ENCODE measurements around the gene TMEM87B.

- no peak for TF ChIP-seq SMAD4 (CRISPR knock-in tag; IDR thresholded peaks at IDR 0.05)
- no peak for TF ChIP-seq FOXK1 (CRISPR knock-in tag; IDR thresholded peaks at IDR 0.05)
- TF ChIP-seq, protein P1, sequence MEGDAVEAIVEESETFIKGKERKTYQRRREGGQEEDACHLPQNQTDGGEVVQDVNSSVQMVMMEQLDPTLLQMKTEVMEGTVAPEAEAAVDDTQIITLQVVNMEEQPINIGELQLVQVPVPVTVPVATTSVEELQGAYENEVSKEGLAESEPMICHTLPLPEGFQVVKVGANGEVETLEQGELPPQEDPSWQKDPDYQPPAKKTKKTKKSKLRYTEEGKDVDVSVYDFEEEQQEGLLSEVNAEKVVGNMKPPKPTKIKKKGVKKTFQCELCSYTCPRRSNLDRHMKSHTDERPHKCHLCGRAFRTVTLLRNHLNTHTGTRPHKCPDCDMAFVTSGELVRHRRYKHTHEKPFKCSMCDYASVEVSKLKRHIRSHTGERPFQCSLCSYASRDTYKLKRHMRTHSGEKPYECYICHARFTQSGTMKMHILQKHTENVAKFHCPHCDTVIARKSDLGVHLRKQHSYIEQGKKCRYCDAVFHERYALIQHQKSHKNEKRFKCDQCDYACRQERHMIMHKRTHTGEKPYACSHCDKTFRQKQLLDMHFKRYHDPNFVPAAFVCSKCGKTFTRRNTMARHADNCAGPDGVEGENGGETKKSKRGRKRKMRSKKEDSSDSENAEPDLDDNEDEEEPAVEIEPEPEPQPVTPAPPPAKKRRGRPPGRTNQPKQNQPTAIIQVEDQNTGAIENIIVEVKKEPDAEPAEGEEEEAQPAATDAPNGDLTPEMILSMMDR (IDR thresholded peaks at IDR 0.05): no peak
- TF ChIP-seq ZBTB21 (CRISPR knock-in tag; IDR thresholded peaks at IDR 0.05; ENCODE audit: borderline replicate concordance): no peak
- TF ChIP-seq CBFB (CRISPR knock-in tag; IDR thresholded peaks at IDR 0.05; ENCODE audit: low read depth): no peak
- TF ChIP-seq, protein P2, sequence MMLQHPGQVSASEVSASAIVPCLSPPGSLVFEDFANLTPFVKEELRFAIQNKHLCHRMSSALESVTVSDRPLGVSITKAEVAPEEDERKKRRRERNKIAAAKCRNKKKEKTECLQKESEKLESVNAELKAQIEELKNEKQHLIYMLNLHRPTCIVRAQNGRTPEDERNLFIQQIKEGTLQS (CRISPR knock-in tag; conservative IDR thresholded peaks at IDR 0.05): no peak
- TF ChIP-seq, protein P3, sequence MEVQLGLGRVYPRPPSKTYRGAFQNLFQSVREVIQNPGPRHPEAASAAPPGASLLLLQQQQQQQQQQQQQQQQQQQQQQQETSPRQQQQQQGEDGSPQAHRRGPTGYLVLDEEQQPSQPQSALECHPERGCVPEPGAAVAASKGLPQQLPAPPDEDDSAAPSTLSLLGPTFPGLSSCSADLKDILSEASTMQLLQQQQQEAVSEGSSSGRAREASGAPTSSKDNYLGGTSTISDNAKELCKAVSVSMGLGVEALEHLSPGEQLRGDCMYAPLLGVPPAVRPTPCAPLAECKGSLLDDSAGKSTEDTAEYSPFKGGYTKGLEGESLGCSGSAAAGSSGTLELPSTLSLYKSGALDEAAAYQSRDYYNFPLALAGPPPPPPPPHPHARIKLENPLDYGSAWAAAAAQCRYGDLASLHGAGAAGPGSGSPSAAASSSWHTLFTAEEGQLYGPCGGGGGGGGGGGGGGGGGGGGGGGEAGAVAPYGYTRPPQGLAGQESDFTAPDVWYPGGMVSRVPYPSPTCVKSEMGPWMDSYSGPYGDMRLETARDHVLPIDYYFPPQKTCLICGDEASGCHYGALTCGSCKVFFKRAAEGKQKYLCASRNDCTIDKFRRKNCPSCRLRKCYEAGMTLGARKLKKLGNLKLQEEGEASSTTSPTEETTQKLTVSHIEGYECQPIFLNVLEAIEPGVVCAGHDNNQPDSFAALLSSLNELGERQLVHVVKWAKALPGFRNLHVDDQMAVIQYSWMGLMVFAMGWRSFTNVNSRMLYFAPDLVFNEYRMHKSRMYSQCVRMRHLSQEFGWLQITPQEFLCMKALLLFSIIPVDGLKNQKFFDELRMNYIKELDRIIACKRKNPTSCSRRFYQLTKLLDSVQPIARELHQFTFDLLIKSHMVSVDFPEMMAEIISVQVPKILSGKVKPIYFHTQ (CRISPR knock-in tag; IDR thresholded peaks at IDR 0.05): no peak
- TF ChIP-seq, protein P4, sequence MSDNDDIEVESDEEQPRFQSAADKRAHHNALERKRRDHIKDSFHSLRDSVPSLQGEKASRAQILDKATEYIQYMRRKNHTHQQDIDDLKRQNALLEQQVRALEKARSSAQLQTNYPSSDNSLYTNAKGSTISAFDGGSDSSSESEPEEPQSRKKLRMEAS (CRISPR knock-in tag; IDR thresholded peaks at IDR 0.05): no peak
- TF ChIP-seq, protein P5, sequence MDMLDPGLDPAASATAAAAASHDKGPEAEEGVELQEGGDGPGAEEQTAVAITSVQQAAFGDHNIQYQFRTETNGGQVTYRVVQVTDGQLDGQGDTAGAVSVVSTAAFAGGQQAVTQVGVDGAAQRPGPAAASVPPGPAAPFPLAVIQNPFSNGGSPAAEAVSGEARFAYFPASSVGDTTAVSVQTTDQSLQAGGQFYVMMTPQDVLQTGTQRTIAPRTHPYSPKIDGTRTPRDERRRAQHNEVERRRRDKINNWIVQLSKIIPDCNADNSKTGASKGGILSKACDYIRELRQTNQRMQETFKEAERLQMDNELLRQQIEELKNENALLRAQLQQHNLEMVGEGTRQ (CRISPR knock-in tag; IDR thresholded peaks at IDR 0.05): no peak
- TF ChIP-seq, protein P6, sequence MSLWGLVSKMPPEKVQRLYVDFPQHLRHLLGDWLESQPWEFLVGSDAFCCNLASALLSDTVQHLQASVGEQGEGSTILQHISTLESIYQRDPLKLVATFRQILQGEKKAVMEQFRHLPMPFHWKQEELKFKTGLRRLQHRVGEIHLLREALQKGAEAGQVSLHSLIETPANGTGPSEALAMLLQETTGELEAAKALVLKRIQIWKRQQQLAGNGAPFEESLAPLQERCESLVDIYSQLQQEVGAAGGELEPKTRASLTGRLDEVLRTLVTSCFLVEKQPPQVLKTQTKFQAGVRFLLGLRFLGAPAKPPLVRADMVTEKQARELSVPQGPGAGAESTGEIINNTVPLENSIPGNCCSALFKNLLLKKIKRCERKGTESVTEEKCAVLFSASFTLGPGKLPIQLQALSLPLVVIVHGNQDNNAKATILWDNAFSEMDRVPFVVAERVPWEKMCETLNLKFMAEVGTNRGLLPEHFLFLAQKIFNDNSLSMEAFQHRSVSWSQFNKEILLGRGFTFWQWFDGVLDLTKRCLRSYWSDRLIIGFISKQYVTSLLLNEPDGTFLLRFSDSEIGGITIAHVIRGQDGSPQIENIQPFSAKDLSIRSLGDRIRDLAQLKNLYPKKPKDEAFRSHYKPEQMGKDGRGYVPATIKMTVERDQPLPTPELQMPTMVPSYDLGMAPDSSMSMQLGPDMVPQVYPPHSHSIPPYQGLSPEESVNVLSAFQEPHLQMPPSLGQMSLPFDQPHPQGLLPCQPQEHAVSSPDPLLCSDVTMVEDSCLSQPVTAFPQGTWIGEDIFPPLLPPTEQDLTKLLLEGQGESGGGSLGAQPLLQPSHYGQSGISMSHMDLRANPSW (CRISPR knock-in tag; conservative IDR thresholded peaks at IDR 0.05; ENCODE audit: low read depth): no peak
- TF ChIP-seq, protein P7, sequence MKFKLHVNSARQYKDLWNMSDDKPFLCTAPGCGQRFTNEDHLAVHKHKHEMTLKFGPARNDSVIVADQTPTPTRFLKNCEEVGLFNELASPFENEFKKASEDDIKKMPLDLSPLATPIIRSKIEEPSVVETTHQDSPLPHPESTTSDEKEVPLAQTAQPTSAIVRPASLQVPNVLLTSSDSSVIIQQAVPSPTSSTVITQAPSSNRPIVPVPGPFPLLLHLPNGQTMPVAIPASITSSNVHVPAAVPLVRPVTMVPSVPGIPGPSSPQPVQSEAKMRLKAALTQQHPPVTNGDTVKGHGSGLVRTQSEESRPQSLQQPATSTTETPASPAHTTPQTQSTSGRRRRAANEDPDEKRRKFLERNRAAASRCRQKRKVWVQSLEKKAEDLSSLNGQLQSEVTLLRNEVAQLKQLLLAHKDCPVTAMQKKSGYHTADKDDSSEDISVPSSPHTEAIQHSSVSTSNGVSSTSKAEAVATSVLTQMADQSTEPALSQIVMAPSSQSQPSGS (CRISPR knock-in tag; IDR thresholded peaks at IDR 0.05; ENCODE audit: borderline replicate concordance, low read depth): no peak
These were observed 6.9 kb upstream of the TMEM87B start for GRCh38 chr2:112048236-112048592.
